HG03520 (cell line): ENCODE measurements around the gene GLOD4.
A peak's percentile ranks its signal among the peaks of the same experiment; 100 is the strongest.
"Not testable (repeated sequence)": the region's sequence is repeated elsewhere in the genome, so short reads cannot be mapped to it uniquely, and the experiment has no call there.

Experiments
- ATAC-seq: cut with Tn5 transposase; IDR thresholded peaks from one replicate; pipeline ENCODE4 v1.9.1; 2021; ENCODE audit warnings: mild to moderate bottlenecking, moderate library complexity; ENCODE audit not compliant: unreplicated experiment

GLOD4 gene, protein sequence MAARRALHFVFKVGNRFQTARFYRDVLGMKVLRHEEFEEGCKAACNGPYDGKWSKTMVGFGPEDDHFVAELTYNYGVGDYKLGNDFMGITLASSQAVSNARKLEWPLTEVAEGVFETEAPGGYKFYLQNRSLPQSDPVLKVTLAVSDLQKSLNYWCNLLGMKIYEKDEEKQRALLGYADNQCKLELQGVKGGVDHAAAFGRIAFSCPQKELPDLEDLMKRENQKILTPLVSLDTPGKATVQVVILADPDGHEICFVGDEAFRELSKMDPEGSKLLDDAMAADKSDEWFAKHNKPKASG

DNA sequence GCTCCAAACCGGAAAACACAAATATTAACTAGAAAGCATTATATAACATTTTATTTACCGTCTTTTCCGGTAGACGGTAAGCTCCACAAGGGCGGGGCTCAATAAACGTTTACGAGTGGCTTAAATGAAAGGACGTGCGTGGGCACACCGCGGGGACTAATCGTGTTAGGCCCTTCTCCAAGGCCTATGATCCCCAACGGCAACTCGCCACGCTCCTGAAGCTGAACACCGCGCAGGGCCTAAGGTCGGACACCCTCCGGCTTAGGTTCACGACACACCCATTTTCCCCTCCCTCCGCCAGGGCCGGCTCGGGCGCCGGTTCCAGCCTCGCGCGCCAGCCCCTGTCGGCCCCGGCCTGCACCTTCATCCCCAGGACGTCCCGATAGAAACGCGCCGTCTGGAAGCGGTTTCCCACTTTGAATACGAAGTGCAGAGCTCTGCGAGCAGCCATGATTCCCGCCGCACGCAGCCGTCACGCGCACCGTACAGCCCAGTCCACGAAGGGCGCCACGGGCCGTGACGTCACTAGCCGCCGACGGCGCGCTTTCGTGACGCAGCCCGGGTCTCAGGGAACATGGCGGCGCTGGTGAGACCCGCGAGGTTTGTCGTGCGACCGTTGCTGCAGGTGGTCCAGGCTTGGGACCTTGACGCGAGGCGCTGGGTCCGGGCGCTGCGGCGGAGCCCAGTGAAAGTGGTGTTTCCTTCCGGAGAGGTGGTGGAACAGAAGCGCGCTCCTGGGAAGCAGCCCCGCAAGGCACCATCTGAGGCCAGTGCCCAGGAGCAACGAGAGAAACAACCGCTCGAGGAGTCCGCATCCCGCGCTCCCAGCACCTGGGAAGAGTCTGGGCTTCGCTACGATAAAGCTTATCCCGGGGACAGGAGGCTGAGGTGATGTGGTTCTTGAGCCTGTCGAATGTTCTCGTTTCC, at the start of gene GLOD4, which contains the start of gene MRM3:
GLOD4 (minus strand) TSS at position 476 of the 927 bp plus-strand sequence; CDS start at position 451, 25 bp downstream.
MRM3 (plus strand) TSS at position 549 of the 927 bp plus-strand sequence; CDS start at position 575, 26 bp downstream.
- peak; percentile 81 for ATAC-seq

DNA sequence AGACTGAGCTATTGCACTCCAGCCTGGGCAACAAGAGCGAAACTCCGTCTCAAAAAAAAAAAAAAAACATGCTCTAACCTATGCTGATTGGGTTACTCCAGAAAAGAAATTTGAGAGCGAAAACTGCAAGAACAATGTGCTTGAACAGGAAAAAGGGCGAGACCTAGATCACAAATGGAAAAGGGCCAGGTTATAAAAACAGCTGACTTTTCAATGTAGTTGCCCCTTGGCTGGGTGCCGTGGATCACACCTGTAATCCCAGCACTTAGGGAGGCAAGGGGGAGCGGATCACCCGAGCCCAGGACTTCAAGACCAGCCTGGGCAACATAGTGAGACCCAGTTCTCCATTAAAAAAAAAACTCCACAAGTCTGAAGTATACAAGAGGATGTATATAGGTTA, 48.9 kb upstream of the GLOD4 start:
- ATAC-seq = no peak

- ATAC-seq = no peak
Measured at GRCh38 chr17:830381-830780, 48.3 kb upstream of the GLOD4 start.

- ATAC-seq = not testable (repeated sequence)
Measured at GRCh38 chr17:829614-830013, 47.5 kb upstream of the GLOD4 start.

DNA sequence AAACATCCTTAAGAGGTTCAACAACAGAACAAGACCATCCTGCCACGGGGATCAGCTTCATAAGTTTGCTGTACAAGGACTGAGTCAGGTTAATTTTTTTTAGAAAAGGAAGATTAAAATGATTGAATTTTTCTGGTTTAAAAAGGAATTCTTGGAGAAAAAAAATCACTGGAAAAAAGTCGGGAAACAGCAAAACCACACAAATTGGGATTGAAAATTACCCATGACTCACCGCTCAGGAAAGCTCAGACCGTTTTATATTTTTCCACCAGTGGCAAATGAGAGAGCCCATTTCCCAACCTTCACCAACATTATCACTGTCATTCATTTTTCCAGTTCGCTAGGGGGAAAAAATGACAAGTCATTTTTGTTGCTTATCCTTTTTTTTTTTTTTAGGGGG, 46.7 kb upstream of the GLOD4 start:
- no peak for ATAC-seq

DNA sequence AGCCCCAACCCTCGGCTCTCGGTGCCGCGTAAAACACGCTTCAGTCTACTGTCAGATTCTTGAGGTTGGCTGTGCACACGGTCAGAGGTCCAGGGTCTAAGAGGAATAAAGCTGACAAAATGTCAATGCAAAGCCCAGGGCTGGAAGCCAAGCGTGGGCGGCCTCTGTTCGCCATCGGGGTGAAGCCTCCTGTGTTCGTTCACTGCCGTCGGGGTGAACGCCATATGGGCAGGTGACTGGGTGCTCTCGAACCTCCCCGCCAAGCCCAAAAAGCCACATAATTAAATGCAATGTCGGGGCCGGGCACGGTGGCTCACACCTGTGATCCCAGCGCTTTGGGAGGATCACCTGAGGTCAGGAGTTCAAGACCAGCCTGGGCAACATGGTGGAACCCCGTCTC, 44.7 kb upstream of the GLOD4 start:
- ATAC-seq = no peak

DNA sequence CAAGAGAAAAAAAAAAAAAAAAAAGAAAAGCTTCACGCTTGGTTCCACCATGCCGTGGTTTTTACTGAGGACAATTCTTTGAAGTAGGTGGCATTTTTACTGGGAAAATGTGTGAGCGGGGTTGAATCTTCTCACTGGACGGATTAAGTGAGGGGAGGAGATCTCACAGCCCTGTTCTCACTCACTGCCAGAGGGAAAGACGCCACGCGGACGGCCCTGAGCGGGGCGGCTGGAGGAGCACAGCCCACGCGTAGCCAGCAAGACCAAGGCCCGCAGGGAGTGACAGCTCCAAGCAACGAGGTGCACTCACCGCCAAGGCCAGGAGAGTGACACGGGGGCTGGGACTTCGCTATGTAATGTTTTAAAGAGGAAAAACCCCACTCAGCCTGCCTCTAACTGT, 43.1 kb upstream of the GLOD4 start:
- ATAC-seq = no peak

- ATAC-seq = no peak
Measured at GRCh38 chr17:824378-824777, 42.3 kb upstream of the GLOD4 start.

GRCh38 chr17:823501-823902, 41.4 kb upstream of the GLOD4 start:
- ATAC-seq = no peak

DNA sequence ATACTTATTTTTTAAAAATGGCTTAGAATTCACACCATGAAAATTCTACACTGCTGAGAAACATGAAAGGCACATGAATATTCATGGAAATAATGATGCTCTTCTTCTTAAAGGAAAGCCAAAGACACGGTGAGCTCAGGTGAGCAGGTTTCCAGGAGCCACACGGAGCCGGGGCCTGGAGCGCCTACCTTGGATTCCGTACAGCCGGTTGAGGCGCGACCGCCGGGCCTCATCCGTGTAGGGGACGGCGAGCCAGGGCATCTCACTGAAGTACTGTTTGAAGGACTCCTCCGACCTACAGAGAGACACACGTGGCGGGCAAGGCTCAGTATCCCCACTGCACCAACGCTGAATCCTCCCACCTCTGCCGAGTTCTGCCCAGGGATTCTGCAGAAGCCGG, 37.2 kb upstream of the GLOD4 start:
- no peak for ATAC-seq

GRCh38 chr17:814371-814770, 32.3 kb upstream of the GLOD4 start:
- ATAC-seq = no peak

GRCh38 chr17:812638-813204, 30.6 kb upstream of the GLOD4 start:
- ATAC-seq = no peak

DNA sequence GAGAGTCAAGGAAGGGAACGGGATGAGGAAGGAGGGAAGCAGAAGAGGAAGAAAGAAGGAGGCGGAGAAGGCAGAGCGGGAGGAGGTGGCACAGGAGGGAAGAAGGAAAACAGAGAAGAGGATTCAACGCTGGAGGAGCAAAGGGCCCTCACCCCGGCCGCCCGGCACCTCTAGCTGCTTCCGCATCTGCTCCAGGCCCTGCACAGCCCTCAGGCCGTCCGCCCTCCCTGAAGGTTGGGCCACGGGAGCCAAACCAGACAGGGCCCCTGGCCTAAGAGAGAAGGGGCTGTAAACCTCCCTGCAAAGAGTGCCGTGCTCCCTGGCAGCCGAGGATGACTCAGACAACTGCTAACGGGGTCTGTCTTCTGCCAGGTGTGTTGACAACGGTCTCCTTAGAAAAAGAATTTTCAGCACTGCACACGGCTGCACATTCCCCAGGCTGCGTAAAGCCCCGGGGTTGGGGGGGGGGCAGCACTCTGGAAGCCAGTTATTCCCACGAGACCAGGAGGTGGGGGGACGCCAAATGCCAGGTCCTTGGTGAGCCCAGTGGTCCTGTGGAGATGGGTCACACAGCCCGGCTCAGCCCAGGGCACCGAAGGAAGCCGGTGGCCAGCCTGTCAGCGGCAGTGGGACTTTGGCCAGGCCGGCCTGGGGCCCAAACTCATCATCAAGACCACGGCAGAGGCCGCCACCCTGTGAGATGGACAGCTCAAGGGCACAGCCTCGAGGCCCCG, 29.1 kb upstream of the GLOD4 start:
- no peak for ATAC-seq

DNA sequence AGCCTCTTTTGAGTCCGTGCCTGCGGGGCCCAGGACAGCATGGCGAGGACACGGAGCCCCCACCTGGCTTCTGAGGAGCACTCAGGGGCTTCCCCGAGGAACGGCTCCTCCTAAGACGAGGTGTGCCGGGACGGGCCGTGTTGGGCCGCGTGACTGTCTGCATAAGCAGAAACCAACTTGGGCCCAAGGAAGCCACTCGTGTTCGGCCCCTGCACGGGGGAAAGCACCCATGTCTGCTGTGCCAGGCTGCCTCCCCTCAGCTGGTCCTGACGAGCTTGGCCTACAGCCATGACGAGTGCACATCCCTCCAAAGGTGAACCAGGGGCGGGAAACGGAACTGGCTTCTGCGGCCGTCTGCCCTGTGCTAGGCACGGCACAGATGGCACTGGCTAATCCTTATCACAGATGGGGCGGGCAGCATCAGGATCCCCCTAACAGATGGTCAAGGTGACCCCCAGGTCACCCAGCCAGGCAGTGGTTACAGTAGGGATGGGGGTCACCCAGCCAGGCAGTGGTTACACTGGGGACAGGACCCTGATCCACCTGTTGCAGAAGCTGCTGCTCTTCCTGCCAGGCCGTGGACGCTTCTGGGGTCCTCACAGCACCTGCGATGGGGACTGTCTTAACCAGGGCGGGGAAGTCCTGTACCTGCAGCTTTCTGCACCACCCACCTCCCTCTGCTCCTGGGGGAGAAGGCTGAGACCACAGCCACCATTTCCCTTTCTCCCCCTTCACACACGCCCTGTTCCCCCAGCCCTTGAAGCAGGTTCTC, 25.6 kb upstream of the GLOD4 start:
- ATAC-seq = no peak

GRCh38 chr17:806781-807522, 24.9 kb upstream of the GLOD4 start:
- no peak for ATAC-seq

- no peak for ATAC-seq
Measured at GRCh38 chr17:806346-806745, 24.3 kb upstream of the GLOD4 start.

DNA sequence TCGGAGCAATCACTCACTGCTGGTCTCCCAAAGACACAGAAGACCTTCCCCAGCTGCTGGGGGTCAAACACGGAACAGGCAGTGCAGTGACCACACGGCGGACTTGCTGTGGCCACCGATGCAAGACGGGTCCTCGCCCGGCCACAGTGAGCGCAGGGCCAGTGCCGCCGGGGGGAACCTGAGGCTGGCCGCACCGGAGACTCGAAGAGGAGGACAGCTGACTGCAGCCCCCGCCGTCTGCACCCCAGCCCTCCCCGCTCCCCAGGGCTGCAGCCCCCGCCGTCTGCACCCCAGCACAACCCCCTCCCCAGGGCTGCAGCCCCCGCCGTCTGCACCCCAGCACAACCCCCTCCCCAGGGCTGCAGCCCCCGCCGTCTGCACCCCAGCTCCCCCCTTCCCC, 23.8 kb upstream of the GLOD4 start:
- not testable (repeated sequence) for ATAC-seq

- no peak for ATAC-seq
Measured at GRCh38 chr17:804541-805435, 22.7 kb upstream of the GLOD4 start.
